A549 (cell line): ENCODE data around the gene OSTF1. TPM values are rescaled to one million over a fixed set of nuclear protein-coding genes. Genes with fewer than 3 reads are reported as not detected.

ENCODE experiments used
- ATAC-seq, 2 experiments: fragments of 200-7000 bp in 1 of 2; fragments of >200 bp in 1 of 2; cut with Nextera tagmentation in 1 of 2; cut with Tn5 transposase in 1 of 2; 3 replicates each; pipeline versions ENCODE4 v1.8.0 to v1.9.1; 2018 to 2020; ENCODE audit warnings: mild to moderate bottlenecking in 1 of 2, moderate library complexity in 1 of 2
- CTCF ChIA-PET: fragments of 300-600 bp; sonication (Branson Sonifier 250); formaldehyde crosslinking; extraction: SDS; loops from one replicate; lab custom pipeline; 2021; ENCODE audit warnings: antibody characterized with exemption, inconsistent platforms; lab: Yijun Ruan, JAX
- POLR2A ChIA-PET: fragments of 350-600 bp; formaldehyde crosslinking; extraction: SDS; loops from one replicate; lab custom pipeline; 2021; ENCODE audit warnings: antibody characterized with exemption, inconsistent platforms; lab: Yijun Ruan, JAX
- DNase-seq, 2 experiments: peaks; one replicate each; pipeline versions ENCODE4 v3.0.0 to v3.0.0-alpha.2; 2011 to 2016; ENCODE audit warnings: low read depth in 1 of 2, low spot score in 1 of 2
- FAIRE-seq: peaks from 2 replicates; lab custom pipeline; 2011; peaks lifted over from hg19 to GRCh38; lab: Jason Lieb, UNC
- H3K27ac ChIP-seq, 2 experiments: fragments of >200 bp; sonication (Bioruptor Twin); formaldehyde crosslinking; 3 replicates each; pipeline ENCODE4 v1.5.1; 2016 to 2017
- H3K4me1 ChIP-seq: fragments of >200 bp; sonication (Bioruptor Twin); formaldehyde crosslinking; 3 replicates; pipeline ENCODE4 v1.6.1; 2016
- H3K4me2 ChIP-seq: fragments of >200 bp; sonication (Bioruptor Twin); formaldehyde crosslinking; 3 replicates; pipeline ENCODE4 v1.6.1; 2016
- H3K4me3 ChIP-seq: fragments of >200 bp; sonication (Bioruptor Twin); formaldehyde crosslinking; 3 replicates; pipeline ENCODE4 v1.5.1; 2016
- H3K9me3 ChIP-seq: fragments of >200 bp; sonication (Bioruptor Twin); formaldehyde crosslinking; 3 replicates; pipeline ENCODE4 v1.6.1; 2016
- BHLHE40 ChIP-seq: IDR thresholded peaks from 2 replicates; pipeline ENCODE4 v1.6.1; 2012; ENCODE audit warnings: low read depth, low read length, inconsistent platforms
- CEBPB ChIP-seq, 2 experiments: fragments of >200 bp in 1 of 2; sonication (Bioruptor Twin) in 1 of 2; formaldehyde crosslinking in 1 of 2; IDR thresholded peaks; 2 replicates each; pipeline ENCODE4 v1.6.1; 2012 to 2016
- EHF ChIP-seq: fragments of 250-450 bp; sonication (Bioruptor Pico); IDR thresholded peaks from 2 replicates; pipeline ENCODE4 v1.5.0; 2020; ENCODE audit warnings: mild to moderate bottlenecking
- ESRRA ChIP-seq: fragments of 150-350 bp; IDR thresholded peaks from 2 replicates; pipeline ENCODE4 v1.6.1; 2014; ENCODE audit warnings: mild to moderate bottlenecking, low read length, borderline replicate concordance
- FOXS1 ChIP-seq: fragments of 250-450 bp; sonication (Bioruptor Pico); IDR thresholded peaks from 2 replicates; pipeline ENCODE4 v1.5.0; 2020; ENCODE audit warnings: mild to moderate bottlenecking, moderate library complexity
- HOXB13 ChIP-seq: fragments of 250-450 bp; sonication (Bioruptor Pico); IDR thresholded peaks from 2 replicates; pipeline ENCODE4 v1.5.0; 2020; ENCODE audit warnings: low read depth, mild to moderate bottlenecking, moderate library complexity
- HOXB5 ChIP-seq: fragments of 250-450 bp; sonication (Bioruptor Pico); IDR thresholded peaks from 2 replicates; pipeline ENCODE4 v1.5.0; 2020; ENCODE audit warnings: mild to moderate bottlenecking, moderate library complexity
- JUNB ChIP-seq: fragments of >200 bp; sonication (Bioruptor Twin); formaldehyde crosslinking; IDR thresholded peaks from 2 replicates; pipeline ENCODE4 v1.6.1; 2016
- MAFK ChIP-seq: fragments of 450-650 bp; IDR thresholded peaks from 2 replicates; pipeline ENCODE4 v1.6.1; 2014; ENCODE audit not compliant: partially characterized antibody
- MAZ ChIP-seq: fragments of 150-350 bp; IDR thresholded peaks from 2 replicates; pipeline ENCODE4 v1.6.1; 2014; ENCODE audit warnings: antibody characterized with exemption, low read depth, low read length, borderline replicate concordance
- NPAS2 ChIP-seq: fragments of 250-450 bp; sonication (Bioruptor Pico); IDR thresholded peaks from 2 replicates; pipeline ENCODE4 v1.8.0; 2022; ENCODE audit warnings: mild to moderate bottlenecking, moderate library complexity, borderline replicate concordance
- PHF8 ChIP-seq: fragments of 200-600 bp; sonication (generic); IDR thresholded peaks from 2 replicates; pipeline ENCODE4 v1.6.1; 2016; ENCODE audit warnings: low read depth, mild to moderate bottlenecking, antibody characterized with exemption, moderate library complexity, borderline replicate concordance
- ZFP36 ChIP-seq: fragments of 450-650 bp; IDR thresholded peaks from 2 replicates; pipeline ENCODE4 v1.6.1; 2014; ENCODE audit warnings: borderline replicate concordance; ENCODE audit not compliant: partially characterized antibody
- ZNF302 ChIP-seq: fragments of 250-450 bp; sonication (Bioruptor Pico); IDR thresholded peaks from 2 replicates; pipeline ENCODE4 v1.9.0; 2021; ENCODE audit warnings: inconsistent platforms, mild to moderate bottlenecking, moderate library complexity
- ZSCAN20 ChIP-seq: fragments of 250-450 bp; sonication (Bioruptor Pico); IDR thresholded peaks from 2 replicates; pipeline ENCODE4 v1.8.0; 2022; ENCODE audit warnings: mild to moderate bottlenecking, moderate library complexity
- WGBS: methylation state at CpG from one replicate; pipeline ENCODE4 v1.1.6; 2017; ENCODE audit errors: missing lambda C conversion rate; 5-methylcytosine and 5-hydroxymethylcytosine counted together
- polyA plus RNA-seq, 4 experiments: library from polyadenylated mRNA; depleted of rRNA in 3 of 4; stranded (reverse); fragments of >200 nt; fragmentation: RNase III in 1 of 4; extraction: RNeasy Plus Mini Kit Qiagen cat#74134 plus additional on column Dnase treatment in 1 of 4; gene quantifications; 2 replicates in 3 of 4; 3 replicates in 1 of 4; pipeline ENCODE4 v1.2.3, GENCODE V29; 2011 to 2017
- TF ChIP-seq, protein P1 (sequence below): fragments of >200 bp; sonication (Bioruptor Twin); formaldehyde crosslinking; IDR thresholded peaks from 3 replicates; pipeline ENCODE4 v1.5.1; 2016
- TF ChIP-seq, protein P2 (sequence below): IDR thresholded peaks from 2 replicates; pipeline ENCODE4 v1.6.1; 2012; ENCODE audit warnings: low read depth, borderline replicate concordance
- TF ChIP-seq, protein P3 (sequence below): fragments of 200-600 bp; sonication (generic); IDR thresholded peaks from 2 replicates; pipeline ENCODE4 v1.6.1; 2016; ENCODE audit warnings: antibody characterized with exemption, mild to moderate bottlenecking, moderate library complexity
- TF ChIP-seq, protein P4 (sequence below): IDR thresholded peaks from 2 replicates; pipeline ENCODE4 v1.6.1; 2012

Gene OSTF1
- polyA plus RNA-seq, 2 of the 4 experiments (the other 2 are of a cell fraction): 12.7 to 13.3 TPM

DNA sequence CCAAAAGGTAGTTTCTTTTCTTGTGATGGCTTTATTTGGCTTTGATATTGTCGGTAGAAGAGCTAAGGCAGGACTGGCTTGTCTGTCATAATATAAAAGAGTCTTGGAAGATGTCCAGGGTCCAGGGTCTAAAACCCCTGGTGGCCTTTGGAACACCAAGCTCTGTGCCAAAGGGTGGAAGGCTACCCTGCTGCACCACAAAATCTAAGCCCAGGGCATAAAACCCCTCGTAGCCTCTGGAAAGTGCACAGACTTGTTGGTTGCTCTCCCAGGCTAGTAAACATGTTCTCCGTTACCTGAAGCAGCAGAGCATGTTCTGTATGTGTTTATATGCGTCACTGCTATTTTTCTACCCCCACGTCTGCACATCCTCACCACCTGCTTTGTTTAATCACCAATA is 75.5 kb downstream of the OSTF1 start:
- Histone ChIP-seq H3K27ac (no peak overlapping the region), H3K9me3 (peaks cover 9% of the 10 kb centered on the region; the same call in 1 of the 3 replicates), H3K4me1 (no peaks in the 10 kb centered on the region), H3K4me3 (no peak overlapping the region), H3K4me2 (no peak overlapping the region)
- TF ChIP-seq JUNB: no peak
- no peak for TF ChIP-seq EHF
- no peak for TF ChIP-seq HOXB13 (CRISPR knock-in tag)
- no peak for TF ChIP-seq FOXS1
- no peak for TF ChIP-seq NPAS2
- no peak for TF ChIP-seq MAZ
- TF ChIP-seq HOXB5 (CRISPR knock-in tag): no peak
- TF ChIP-seq, protein P1, sequence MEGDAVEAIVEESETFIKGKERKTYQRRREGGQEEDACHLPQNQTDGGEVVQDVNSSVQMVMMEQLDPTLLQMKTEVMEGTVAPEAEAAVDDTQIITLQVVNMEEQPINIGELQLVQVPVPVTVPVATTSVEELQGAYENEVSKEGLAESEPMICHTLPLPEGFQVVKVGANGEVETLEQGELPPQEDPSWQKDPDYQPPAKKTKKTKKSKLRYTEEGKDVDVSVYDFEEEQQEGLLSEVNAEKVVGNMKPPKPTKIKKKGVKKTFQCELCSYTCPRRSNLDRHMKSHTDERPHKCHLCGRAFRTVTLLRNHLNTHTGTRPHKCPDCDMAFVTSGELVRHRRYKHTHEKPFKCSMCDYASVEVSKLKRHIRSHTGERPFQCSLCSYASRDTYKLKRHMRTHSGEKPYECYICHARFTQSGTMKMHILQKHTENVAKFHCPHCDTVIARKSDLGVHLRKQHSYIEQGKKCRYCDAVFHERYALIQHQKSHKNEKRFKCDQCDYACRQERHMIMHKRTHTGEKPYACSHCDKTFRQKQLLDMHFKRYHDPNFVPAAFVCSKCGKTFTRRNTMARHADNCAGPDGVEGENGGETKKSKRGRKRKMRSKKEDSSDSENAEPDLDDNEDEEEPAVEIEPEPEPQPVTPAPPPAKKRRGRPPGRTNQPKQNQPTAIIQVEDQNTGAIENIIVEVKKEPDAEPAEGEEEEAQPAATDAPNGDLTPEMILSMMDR: no peak
- TF ChIP-seq ZNF302 (CRISPR knock-in tag): no peak
- no peak for TF ChIP-seq ZSCAN20 (CRISPR knock-in tag)
- no peak for TF ChIP-seq CEBPB (IDR thresholded peaks at IDR 0.05)
- TF ChIP-seq, protein P2, sequence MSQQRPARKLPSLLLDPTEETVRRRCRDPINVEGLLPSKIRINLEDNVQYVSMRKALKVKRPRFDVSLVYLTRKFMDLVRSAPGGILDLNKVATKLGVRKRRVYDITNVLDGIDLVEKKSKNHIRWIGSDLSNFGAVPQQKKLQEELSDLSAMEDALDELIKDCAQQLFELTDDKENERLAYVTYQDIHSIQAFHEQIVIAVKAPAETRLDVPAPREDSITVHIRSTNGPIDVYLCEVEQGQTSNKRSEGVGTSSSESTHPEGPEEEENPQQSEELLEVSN: no peak
- TF ChIP-seq, protein P3, sequence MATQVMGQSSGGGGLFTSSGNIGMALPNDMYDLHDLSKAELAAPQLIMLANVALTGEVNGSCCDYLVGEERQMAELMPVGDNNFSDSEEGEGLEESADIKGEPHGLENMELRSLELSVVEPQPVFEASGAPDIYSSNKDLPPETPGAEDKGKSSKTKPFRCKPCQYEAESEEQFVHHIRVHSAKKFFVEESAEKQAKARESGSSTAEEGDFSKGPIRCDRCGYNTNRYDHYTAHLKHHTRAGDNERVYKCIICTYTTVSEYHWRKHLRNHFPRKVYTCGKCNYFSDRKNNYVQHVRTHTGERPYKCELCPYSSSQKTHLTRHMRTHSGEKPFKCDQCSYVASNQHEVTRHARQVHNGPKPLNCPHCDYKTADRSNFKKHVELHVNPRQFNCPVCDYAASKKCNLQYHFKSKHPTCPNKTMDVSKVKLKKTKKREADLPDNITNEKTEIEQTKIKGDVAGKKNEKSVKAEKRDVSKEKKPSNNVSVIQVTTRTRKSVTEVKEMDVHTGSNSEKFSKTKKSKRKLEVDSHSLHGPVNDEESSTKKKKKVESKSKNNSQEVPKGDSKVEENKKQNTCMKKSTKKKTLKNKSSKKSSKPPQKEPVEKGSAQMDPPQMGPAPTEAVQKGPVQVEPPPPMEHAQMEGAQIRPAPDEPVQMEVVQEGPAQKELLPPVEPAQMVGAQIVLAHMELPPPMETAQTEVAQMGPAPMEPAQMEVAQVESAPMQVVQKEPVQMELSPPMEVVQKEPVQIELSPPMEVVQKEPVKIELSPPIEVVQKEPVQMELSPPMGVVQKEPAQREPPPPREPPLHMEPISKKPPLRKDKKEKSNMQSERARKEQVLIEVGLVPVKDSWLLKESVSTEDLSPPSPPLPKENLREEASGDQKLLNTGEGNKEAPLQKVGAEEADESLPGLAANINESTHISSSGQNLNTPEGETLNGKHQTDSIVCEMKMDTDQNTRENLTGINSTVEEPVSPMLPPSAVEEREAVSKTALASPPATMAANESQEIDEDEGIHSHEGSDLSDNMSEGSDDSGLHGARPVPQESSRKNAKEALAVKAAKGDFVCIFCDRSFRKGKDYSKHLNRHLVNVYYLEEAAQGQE: no peak
- no peak for FAIRE-seq
- POLR2A ChIA-PET: no interaction called here
- no peak for DNase-seq
- ATAC-seq: no peak
- CTCF ChIA-PET: no interaction called here
- 22% methylated on average over 5 of the region's 5 CpGs for WGBS

DNA sequence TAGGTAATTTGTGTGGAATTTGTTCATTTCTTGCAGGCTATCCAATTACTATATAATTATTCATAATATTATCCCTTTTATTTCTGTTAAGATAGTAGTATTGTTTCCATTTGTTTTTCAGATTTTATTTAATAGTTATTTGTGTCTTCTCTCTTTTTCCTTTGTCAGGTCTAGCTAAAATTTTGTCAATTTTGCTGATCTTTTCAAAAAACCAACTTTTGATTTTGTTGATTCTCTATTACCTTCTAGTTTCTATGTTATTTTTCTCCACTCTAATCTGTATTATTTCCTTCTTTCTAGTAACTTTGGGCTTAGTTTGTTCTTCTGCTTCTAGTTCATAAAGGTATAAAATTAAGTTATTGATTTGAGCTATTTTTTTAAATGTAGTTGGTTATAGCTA is 76.3 kb downstream of the OSTF1 start:
- ChIA-PET CTCF (no interaction called here), POLR2A (no interaction called here)
- DNase-seq: no peak
- peaks cover 9% of the 10 kb centered on the region; the same call in 1 of the 3 replicates for H3K9me3 ChIP-seq
- no peak for ATAC-seq
- TF ChIP-seq HOXB5 (CRISPR knock-in tag) (no peak), MAFK (peak; percentile 71)
- H3K4me2 ChIP-seq: no peak overlapping the region
- FAIRE-seq: no peak
- no peak overlapping the region for H3K27ac ChIP-seq
- no peaks in the 10 kb centered on the region for H3K4me1 ChIP-seq
- H3K4me3 ChIP-seq: no peak overlapping the region

DNA sequence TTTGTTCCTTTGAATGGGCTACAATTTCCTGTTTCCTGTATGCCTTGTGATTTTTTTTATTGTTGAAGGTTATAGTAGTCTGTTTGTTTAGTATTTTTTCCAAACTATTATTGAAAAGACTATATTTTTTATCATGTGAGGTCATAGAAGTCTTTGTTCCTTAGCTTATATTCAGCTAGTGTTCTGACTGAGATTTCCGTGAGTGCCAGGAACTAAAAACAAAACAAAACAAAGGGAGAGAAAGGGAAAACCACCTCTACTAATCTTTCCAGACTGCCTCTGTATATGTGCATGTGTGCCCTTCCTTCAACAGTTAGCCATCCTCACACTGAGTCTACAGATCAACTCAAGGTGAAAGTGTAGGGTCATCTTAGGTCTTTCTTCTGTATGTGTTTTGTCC is 79.0 kb downstream of the OSTF1 start:
- WGBS: 37% methylated on average over 1 of the region's 1 CpG
- ChIA-PET POLR2A (no interaction called here), CTCF (no interaction called here)
- Histone ChIP-seq H3K9me3 (peaks cover 9% of the 10 kb centered on the region; the same call in 1 of the 3 replicates), H3K4me2 (no peak overlapping the region), H3K4me3 (no peak overlapping the region), H3K27ac (no peak overlapping the region), H3K4me1 (no peaks in the 10 kb centered on the region)
- no peak for ATAC-seq
- DNase-seq: no peak
- no peak for FAIRE-seq
- TF ChIP-seq, protein P4, sequence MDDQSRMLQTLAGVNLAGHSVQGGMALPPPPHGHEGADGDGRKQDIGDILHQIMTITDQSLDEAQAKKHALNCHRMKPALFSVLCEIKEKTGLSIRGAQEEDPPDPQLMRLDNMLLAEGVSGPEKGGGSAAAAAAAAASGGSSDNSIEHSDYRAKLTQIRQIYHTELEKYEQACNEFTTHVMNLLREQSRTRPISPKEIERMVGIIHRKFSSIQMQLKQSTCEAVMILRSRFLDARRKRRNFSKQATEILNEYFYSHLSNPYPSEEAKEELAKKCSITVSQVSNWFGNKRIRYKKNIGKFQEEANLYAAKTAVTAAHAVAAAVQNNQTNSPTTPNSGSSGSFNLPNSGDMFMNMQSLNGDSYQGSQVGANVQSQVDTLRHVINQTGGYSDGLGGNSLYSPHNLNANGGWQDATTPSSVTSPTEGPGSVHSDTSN: no peak
- TF ChIP-seq BHLHE40: no peak
- TF ChIP-seq ZFP36: no peak
- no peak for TF ChIP-seq PHF8
- TF ChIP-seq ESRRA: no peak
